Type B pancreatic cell (in vitro differentiated cells): Measurements from ENCODE around the gene RNF125. TPM values are rescaled to one million over a fixed set of nuclear protein-coding genes. Genes with fewer than 3 reads are reported as not detected.

Experiments
- DNase-seq: peaks from one replicate; pipeline ENCODE4 v3.0.0; 2021; ENCODE audit warnings: mixed read lengths; ENCODE audit not compliant: unreplicated experiment; ENCODE audit errors: extremely low spot score
- H3K27ac Mint-ChIP-seq: 2 replicates; pipeline ENCODE4 v1.8.0; 2021; ENCODE audit warnings: mild to moderate bottlenecking, mixed read lengths
- H3K27me3 Mint-ChIP-seq: 2 replicates; pipeline ENCODE4 v1.8.0; 2021; ENCODE audit warnings: mixed read lengths
- H3K36me3 Mint-ChIP-seq: 2 replicates; pipeline ENCODE4 v1.8.0; 2021; ENCODE audit warnings: mixed read lengths
- H3K4me1 Mint-ChIP-seq: one replicate; pipeline ENCODE4 v1.8.0; 2021; ENCODE audit warnings: mixed read lengths; ENCODE audit not compliant: unreplicated experiment
- H3K4me3 Mint-ChIP-seq: 2 replicates; pipeline ENCODE4 v1.8.0; 2021; ENCODE audit warnings: mild to moderate bottlenecking, mixed read lengths
- H3K9me3 Mint-ChIP-seq: 2 replicates; pipeline ENCODE4 v1.8.0; 2021; ENCODE audit warnings: mixed read lengths
- total RNA-seq: library from RNA; stranded (reverse); gene quantifications from 2 replicates; pipeline ENCODE4 v1.2.1, GENCODE V29; 2021; ENCODE audit warnings: low replicate concordance
- TF ChIP-seq, protein P1 (sequence below): fragments of 200-600 bp; sonication (generic); conservative IDR thresholded peaks from 2 replicates; pipeline ENCODE4 v1.5.0; 2021; ENCODE audit warnings: antibody characterized with exemption, mild to moderate bottlenecking

Gene RNF125
- total RNA-seq, 1 donor from 2014 or later, result 0.94 TPM

DNA sequence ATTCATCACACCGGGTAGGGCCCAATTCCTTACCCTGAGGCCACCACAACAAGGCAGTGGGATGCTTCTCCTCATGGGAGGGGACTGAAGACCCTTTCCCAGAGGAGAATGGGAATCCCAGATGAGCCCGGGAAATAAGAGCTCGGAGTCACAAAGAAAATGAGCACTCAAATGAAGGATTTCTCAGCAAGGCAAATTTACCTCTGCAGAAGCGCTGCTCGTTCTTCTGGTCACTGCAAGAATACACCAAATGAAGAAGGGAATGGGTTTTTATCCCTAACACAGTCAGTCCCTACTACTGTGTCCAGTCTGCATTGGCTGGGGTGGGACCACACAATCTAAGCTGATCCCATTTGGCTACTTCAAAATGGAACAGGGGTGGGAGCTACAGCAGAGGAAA, 40.0 kb upstream of the RNF125 start:
- no peak for DNase-seq
- TF ChIP-seq, protein P1, sequence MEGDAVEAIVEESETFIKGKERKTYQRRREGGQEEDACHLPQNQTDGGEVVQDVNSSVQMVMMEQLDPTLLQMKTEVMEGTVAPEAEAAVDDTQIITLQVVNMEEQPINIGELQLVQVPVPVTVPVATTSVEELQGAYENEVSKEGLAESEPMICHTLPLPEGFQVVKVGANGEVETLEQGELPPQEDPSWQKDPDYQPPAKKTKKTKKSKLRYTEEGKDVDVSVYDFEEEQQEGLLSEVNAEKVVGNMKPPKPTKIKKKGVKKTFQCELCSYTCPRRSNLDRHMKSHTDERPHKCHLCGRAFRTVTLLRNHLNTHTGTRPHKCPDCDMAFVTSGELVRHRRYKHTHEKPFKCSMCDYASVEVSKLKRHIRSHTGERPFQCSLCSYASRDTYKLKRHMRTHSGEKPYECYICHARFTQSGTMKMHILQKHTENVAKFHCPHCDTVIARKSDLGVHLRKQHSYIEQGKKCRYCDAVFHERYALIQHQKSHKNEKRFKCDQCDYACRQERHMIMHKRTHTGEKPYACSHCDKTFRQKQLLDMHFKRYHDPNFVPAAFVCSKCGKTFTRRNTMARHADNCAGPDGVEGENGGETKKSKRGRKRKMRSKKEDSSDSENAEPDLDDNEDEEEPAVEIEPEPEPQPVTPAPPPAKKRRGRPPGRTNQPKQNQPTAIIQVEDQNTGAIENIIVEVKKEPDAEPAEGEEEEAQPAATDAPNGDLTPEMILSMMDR, result no peak
- no peak overlapping the region for H3K4me3 Mint-ChIP-seq
- no peaks in the 10 kb centered on the region for H3K27me3 Mint-ChIP-seq
- H3K4me1 Mint-ChIP-seq, result no peaks in the 10 kb centered on the region
- H3K36me3 Mint-ChIP-seq, result no peaks in the 10 kb centered on the region
- H3K9me3 Mint-ChIP-seq, result peaks cover 9% of the 10 kb centered on the region
- H3K27ac Mint-ChIP-seq, result no peak overlapping the region

DNA sequence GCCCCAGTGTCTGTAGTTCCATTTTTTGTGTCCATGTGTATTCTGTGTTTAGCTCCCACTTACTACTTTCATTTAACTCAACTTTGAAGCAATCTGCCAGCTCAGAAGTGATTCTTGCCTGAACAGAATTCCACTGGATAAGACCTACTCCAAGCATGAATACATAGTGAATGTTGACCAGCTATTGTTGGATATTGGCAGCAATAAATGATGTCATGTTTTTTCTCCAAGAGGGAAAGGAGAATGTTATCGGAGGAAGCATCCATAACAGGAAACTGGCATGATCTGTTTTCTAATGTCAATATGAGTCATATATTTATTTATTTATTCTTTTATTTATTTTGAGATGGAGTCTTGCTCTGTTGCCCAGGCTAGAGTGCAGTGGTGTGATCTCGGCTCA, 38.9 kb upstream of the RNF125 start:
- Mint-ChIP-seq H3K9me3 (peaks cover 5% of the 10 kb centered on the region), H3K4me1 (no peaks in the 10 kb centered on the region), H3K4me3 (no peak overlapping the region), H3K27me3 (no peaks in the 10 kb centered on the region), H3K36me3 (no peaks in the 10 kb centered on the region), H3K27ac (no peak overlapping the region)
- no peak for DNase-seq
- TF ChIP-seq, protein P1, result no peak

DNA sequence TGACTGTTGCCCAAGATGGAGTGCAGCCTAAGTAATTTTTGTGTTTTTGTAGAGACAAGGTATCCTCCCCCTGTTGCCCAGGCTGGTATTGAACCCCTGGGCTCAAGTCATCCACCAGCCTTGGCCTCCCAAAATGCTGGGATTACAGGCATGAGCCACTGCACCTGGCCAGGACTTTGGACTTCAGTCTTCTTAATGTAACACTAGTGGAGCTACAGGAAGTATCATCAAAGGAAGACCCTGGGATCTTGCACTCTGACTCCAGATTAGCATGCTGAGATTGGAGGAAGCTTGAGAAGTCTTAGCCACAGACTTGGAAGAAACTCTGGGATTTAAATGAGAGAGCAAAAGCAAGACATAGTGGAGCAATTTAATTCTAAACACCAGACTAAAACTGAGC, 37.8 kb upstream of the RNF125 start:
- DNase-seq, result no peak
- no peak overlapping the region for H3K4me3 Mint-ChIP-seq
- H3K36me3 Mint-ChIP-seq, result no peaks in the 10 kb centered on the region
- no peaks in the 10 kb centered on the region for H3K4me1 Mint-ChIP-seq
- no peaks in the 10 kb centered on the region for H3K9me3 Mint-ChIP-seq
- TF ChIP-seq, protein P1, result no peak
- H3K27me3 Mint-ChIP-seq, result no peaks in the 10 kb centered on the region
- no peak overlapping the region for H3K27ac Mint-ChIP-seq

DNA sequence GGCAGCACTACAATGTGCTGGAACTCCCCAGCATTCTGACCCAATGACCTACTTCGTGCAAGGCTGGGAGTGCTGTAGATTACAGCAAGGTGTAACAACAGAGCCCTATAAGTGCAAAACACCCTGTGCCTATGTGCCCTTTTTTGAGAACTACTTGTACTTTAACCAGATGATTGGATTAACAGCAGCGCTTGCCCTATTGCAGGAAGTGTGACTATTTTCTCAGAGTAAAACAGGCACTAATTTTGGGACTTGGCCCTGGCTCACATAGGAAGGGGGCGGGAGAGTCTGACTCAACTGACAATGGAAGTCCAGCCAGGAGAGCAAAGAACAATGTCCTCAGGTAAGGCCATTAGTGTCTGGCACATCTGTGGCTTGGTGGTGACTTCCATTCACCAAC, 35.6 kb upstream of the RNF125 start:
- H3K9me3 Mint-ChIP-seq, result no peaks in the 10 kb centered on the region
- TF ChIP-seq, protein P1, result no peak
- H3K36me3 Mint-ChIP-seq, result no peaks in the 10 kb centered on the region
- H3K27ac Mint-ChIP-seq, result no peak overlapping the region
- no peaks in the 10 kb centered on the region for H3K27me3 Mint-ChIP-seq
- no peaks in the 10 kb centered on the region for H3K4me1 Mint-ChIP-seq
- no peak overlapping the region for H3K4me3 Mint-ChIP-seq
- DNase-seq, result no peak

DNA sequence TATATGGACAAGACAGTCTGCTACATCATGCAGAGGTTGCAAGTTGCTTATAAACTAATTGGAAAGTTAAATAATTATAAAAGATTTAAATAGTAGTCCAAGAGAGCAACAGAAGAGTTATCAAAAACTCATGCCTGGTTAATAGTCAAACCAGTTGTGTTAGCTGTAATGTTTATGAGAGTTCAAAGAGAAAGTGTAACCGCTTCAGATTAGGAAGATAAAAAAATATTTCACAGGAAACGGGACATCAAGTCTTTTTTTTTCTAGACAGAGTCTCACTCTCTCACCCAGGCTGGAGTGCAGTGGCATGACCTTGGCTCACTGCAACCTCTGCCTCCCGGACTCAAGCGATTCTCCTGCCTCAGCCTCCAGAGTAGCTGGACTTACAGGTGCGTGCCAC, 34.6 kb upstream of the RNF125 start:
- DNase-seq, result no peak
- Mint-ChIP-seq H3K27ac (no peak overlapping the region), H3K9me3 (no peaks in the 10 kb centered on the region), H3K36me3 (no peaks in the 10 kb centered on the region), H3K4me1 (no peaks in the 10 kb centered on the region), H3K27me3 (no peaks in the 10 kb centered on the region), H3K4me3 (no peak overlapping the region)
- TF ChIP-seq, protein P1, result no peak

DNA sequence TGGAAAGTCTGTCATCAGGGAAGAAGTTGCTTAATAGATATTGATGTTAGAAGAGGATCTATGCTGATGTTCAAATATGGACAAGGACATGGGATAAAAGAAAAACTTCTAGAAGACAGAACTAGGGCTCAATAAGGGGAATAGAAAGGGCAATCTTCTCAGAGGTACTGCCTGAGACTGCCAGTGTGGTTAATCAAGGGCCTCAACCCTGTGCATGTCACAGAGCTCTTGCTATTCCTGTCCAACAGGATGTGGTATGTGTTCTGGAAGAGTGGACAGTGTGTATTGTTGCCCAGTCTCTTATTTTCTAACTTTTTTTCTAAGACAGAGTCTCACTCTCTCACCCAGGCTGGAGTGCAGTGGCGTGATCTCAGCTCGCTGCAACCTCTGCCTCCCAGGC, 27.8 kb upstream of the RNF125 start:
- TF ChIP-seq, protein P1, result no peak
- DNase-seq, result no peak
- Mint-ChIP-seq H3K27ac (no peak overlapping the region), H3K4me1 (peaks cover 2% of the 10 kb centered on the region), H3K4me3 (no peak overlapping the region), H3K9me3 (no peaks in the 10 kb centered on the region), H3K36me3 (no peaks in the 10 kb centered on the region), H3K27me3 (no peaks in the 10 kb centered on the region)
